8988T (cell line): Measurements from ENCODE around the gene CSTF3.

ENCODE experiments used
- DNase-seq: peaks from one replicate; pipeline ENCODE4 v3.0.0; 2011

The CSTF3 gene

DNA sequence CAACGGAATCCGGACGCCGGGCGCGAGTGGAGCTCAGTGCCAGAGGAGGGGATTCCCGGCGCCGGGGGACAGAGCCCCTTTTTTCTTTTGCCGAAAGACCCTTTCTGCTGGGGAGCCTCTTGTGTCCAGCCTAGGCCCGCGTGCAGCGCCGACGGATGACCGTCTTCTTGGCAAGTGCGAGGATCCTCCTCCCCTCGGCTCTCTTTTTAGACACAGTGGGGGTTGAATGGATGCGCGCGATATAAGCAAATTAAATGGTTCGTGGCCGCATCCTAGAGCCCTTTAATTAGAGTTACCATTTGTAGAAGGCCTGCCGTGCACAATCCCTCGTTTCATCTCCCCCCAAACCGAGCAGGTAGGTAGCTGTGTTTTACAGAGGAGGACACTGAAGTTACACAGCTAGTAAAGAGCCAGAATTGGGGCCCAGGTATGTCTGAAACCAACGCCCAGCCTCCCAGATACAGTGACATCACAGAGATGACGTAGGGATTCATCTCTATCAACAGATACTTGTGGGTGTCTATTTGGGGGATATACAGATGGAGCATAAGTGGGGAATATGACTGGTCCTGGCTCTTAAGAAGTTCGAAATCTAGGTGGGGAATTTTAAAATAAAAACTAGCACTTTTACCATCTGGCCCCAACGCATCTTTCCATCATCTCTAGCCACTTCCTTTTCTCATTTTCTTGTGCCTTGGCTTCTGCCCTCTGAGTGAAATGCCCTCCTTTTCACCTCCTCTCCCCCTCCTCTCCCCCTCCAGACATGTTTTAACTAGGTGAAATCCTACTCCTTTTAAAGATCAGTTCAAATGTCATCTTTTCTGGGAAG is 121.0 kb downstream of the CSTF3 start:
- DNase-seq, result no peak

DNA sequence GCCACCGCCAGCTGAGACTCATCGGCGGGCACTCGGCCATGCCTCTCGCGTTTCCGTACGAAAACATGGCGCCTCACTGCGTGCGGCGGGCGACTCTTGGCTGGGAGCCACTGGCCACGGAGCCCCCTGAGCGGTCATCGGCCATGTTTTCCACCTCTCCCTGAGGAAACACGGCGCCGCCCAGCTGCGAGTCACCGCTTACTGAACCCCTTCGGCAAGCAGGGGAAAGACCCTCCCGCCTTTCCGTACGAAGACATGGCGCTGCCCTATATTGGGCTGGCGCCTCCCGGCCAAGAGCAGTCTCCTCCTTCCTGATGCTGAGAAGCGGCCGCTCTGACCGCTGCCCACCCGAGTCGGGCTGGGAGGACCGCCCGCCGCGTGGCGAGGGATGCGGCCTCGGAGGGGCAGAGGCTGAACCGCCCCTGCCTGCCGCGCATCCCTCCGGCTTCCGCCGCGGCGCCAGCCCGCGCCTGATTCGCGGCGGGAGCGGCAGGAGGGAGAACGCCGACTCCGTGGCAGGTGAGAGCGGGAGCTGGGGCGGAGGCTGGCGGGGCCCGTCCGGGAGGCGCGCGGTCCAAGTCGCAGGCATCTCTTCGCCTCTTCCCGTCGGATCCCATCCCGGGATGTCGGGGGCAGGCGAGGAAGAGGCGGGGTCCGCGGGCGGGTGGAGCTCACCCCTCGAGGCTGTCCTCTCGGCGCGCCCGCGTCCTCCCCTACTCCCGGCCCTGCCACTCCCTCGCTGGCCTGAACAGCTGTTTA is 121.8 kb downstream of the CSTF3 start, which contains the start of gene TCP11L1:
Gene TCP11L1 (plus strand): TSS at position 299 of the 759 bp plus-strand sequence. CDS start 4,202 bp downstream, outside the sequence.
- peak; percentile 73 for DNase-seq

DNA sequence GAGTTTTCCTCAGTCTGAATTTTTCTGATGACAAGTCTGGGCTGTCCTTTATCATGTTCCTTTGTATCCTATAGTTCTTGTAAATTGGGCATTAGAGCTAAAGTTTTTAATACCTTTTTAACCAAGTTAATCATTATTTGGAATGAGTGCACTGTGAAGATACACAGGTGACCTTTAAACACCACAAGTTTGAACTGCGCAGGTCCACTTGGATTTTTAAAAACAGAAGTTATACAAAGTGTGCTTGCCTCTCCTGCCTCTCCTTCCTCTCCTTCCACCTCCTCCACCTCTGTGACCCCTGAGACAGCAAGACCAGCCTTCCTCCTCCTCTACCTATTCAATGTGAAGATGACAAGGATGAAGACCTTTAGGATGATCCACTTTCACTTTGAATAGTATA is 126.3 kb downstream of the CSTF3 start:
- DNase-seq, result no peak
